ENCODE measurements around the gene STON2.

STON2 gene

GRCh38 chr14:81312289-81312876 is 87.7 kb downstream of the STON2 start:
- no peaks in the 10 kb centered on the region for H3K9me3 ChIP-seq (ENCODE audit: control insufficient read depth, insufficient read depth, low read length)
- no peak overlapping the region for H3K27ac ChIP-seq (ENCODE audit: low read depth, low read length)
- no peak overlapping the region for H3K9ac ChIP-seq (ENCODE audit: low read depth, low read length)
- H3K4me1 ChIP-seq (ENCODE audit: control insufficient read depth, insufficient read depth, low read length), result peaks cover 65% of the 10 kb centered on the region
- H3K27me3 ChIP-seq (ENCODE audit: control insufficient read depth, insufficient read depth, low read length), result no peaks in the 10 kb centered on the region
- no peaks in the 10 kb centered on the region for H3K36me3 ChIP-seq (ENCODE audit: control insufficient read depth, insufficient read depth, low read length)
- no peak overlapping the region for H3K4me3 ChIP-seq (ENCODE audit: low read depth, low read length)

- H3K4me3 ChIP-seq (ENCODE audit: low read depth, low read length), result no peak overlapping the region
- no peaks in the 10 kb centered on the region for H3K36me3 ChIP-seq (ENCODE audit: control insufficient read depth, insufficient read depth, low read length)
- no peaks in the 10 kb centered on the region for H3K27me3 ChIP-seq (ENCODE audit: control insufficient read depth, insufficient read depth, low read length)
- no peak overlapping the region for H3K9ac ChIP-seq (ENCODE audit: low read depth, low read length)
- H3K27ac ChIP-seq (ENCODE audit: low read depth, low read length), result no peak overlapping the region
- H3K4me1 ChIP-seq (ENCODE audit: control insufficient read depth, insufficient read depth, low read length), result peaks cover 65% of the 10 kb centered on the region
- no peaks in the 10 kb centered on the region for H3K9me3 ChIP-seq (ENCODE audit: control insufficient read depth, insufficient read depth, low read length)
Observed at GRCh38 chr14:81311778-81312177, 88.3 kb downstream of the STON2 start.

DNA sequence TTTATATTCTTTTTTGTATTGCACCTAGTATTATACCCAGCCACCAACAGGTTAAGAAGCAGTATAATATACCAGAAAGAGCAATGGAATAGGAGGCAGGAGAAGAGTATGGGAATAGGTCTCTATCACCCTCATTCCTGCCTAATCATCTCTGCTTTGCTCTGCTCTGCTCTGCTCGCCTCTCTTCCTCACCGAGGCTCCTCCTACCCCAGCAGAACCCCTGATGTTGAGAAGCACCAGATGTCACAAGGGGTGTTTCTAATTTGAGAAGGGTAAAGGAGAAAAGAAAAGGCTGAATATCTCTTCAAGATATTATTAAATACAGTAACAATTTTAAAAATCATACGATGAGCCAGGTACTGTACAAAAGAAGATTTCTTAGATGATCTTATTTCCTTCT is 89.0 kb downstream of the STON2 start:
- no peak overlapping the region for H3K4me3 ChIP-seq (ENCODE audit: low read depth, low read length)
- no peak overlapping the region for H3K9ac ChIP-seq (ENCODE audit: low read depth, low read length)
- no peaks in the 10 kb centered on the region for H3K27me3 ChIP-seq (ENCODE audit: control insufficient read depth, insufficient read depth, low read length)
- H3K27ac ChIP-seq (ENCODE audit: low read depth, low read length), result no peak overlapping the region
- peaks cover 62% of the 10 kb centered on the region for H3K4me1 ChIP-seq (ENCODE audit: control insufficient read depth, insufficient read depth, low read length)
- H3K9me3 ChIP-seq (ENCODE audit: control insufficient read depth, insufficient read depth, low read length), result no peaks in the 10 kb centered on the region
- no peaks in the 10 kb centered on the region for H3K36me3 ChIP-seq (ENCODE audit: control insufficient read depth, insufficient read depth, low read length)

DNA sequence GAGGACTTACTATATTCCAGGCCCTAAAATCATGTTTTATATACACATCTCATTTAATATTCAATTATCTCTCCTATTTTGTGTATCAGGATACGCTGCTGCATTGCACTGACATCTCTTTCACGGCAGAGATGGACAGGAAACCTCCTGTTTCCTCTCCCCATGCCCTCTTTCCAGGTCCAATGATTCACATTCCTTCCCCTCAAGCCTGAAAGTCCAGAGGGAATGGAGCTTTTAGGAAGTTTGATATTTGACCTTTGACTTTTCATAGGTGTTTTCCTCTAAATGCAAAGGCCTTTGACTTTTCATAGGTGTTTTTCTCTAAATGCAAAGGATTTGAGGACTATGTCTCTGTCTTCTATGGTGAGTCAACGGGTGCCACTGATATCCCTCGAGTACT is 89.5 kb downstream of the STON2 start:
- no peak overlapping the region for H3K27ac ChIP-seq (ENCODE audit: low read depth, low read length)
- no peaks in the 10 kb centered on the region for H3K9me3 ChIP-seq (ENCODE audit: control insufficient read depth, insufficient read depth, low read length)
- H3K4me3 ChIP-seq (ENCODE audit: low read depth, low read length), result no peak overlapping the region
- peaks cover 57% of the 10 kb centered on the region for H3K4me1 ChIP-seq (ENCODE audit: control insufficient read depth, insufficient read depth, low read length)
- no peak overlapping the region for H3K9ac ChIP-seq (ENCODE audit: low read depth, low read length)
- no peaks in the 10 kb centered on the region for H3K27me3 ChIP-seq (ENCODE audit: control insufficient read depth, insufficient read depth, low read length)
- no peaks in the 10 kb centered on the region for H3K36me3 ChIP-seq (ENCODE audit: control insufficient read depth, insufficient read depth, low read length)

- peaks cover 52% of the 10 kb centered on the region for H3K4me1 ChIP-seq (ENCODE audit: control insufficient read depth, insufficient read depth, low read length)
- H3K9ac ChIP-seq (ENCODE audit: low read depth, low read length), result no peak overlapping the region
- no peaks in the 10 kb centered on the region for H3K27me3 ChIP-seq (ENCODE audit: control insufficient read depth, insufficient read depth, low read length)
- H3K4me3 ChIP-seq (ENCODE audit: low read depth, low read length), result no peak overlapping the region
- no peaks in the 10 kb centered on the region for H3K9me3 ChIP-seq (ENCODE audit: control insufficient read depth, insufficient read depth, low read length)
- H3K36me3 ChIP-seq (ENCODE audit: control insufficient read depth, insufficient read depth, low read length), result no peaks in the 10 kb centered on the region
- H3K27ac ChIP-seq (ENCODE audit: low read depth, low read length), result no peak overlapping the region
Observed at GRCh38 chr14:81309511-81309910, 90.6 kb downstream of the STON2 start.

DNA sequence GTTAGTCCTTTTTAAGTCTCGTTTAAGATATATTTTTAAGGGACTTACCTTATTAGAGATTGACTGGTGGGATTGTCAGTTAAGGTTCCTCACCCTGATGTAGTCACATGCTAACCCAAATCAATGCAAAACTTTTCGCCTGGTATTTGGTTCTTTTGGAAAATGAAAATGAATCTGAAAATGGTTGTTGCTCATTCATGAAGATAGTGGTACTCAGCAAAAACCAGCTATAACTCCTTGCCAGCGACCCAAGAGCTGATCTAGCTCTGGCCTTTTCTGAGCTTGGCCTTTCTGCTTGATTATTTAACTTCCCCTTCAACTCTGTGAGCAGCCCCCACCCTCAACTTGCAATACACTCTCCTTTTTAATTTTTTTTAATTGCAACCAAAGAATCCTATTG is 94.4 kb downstream of the STON2 start:
- no peak overlapping the region for H3K9ac ChIP-seq (ENCODE audit: low read depth, low read length)
- no peak overlapping the region for H3K27ac ChIP-seq (ENCODE audit: low read depth, low read length)
- H3K27me3 ChIP-seq (ENCODE audit: control insufficient read depth, insufficient read depth, low read length), result no peaks in the 10 kb centered on the region
- H3K4me1 ChIP-seq (ENCODE audit: control insufficient read depth, insufficient read depth, low read length), result peaks cover 17% of the 10 kb centered on the region
- H3K9me3 ChIP-seq (ENCODE audit: control insufficient read depth, insufficient read depth, low read length), result no peaks in the 10 kb centered on the region
- H3K4me3 ChIP-seq (ENCODE audit: low read depth, low read length), result no peak overlapping the region
- H3K36me3 ChIP-seq (ENCODE audit: control insufficient read depth, insufficient read depth, low read length), result no peaks in the 10 kb centered on the region

GRCh38 chr14:81305065-81305464 is 95.1 kb downstream of the STON2 start:
- no peak overlapping the region for H3K9ac ChIP-seq (ENCODE audit: low read depth, low read length)
- no peak overlapping the region for H3K27ac ChIP-seq (ENCODE audit: low read depth, low read length)
- H3K36me3 ChIP-seq (ENCODE audit: control insufficient read depth, insufficient read depth, low read length), result no peaks in the 10 kb centered on the region

GRCh38 chr14:81303258-81303935 is 96.7 kb downstream of the STON2 start:
- H3K4me3 ChIP-seq (ENCODE audit: low read depth, low read length), result no peak overlapping the region
- H3K27me3 ChIP-seq (ENCODE audit: control insufficient read depth, insufficient read depth, low read length), result no peaks in the 10 kb centered on the region
- peak overlapping the region; percentile 77 for H3K27ac ChIP-seq (ENCODE audit: low read depth, low read length)
- H3K4me1 ChIP-seq (ENCODE audit: control insufficient read depth, insufficient read depth, low read length), result peaks cover 11% of the 10 kb centered on the region
- no peaks in the 10 kb centered on the region for H3K36me3 ChIP-seq (ENCODE audit: control insufficient read depth, insufficient read depth, low read length)
- no peaks in the 10 kb centered on the region for H3K9me3 ChIP-seq (ENCODE audit: control insufficient read depth, insufficient read depth, low read length)
- H3K9ac ChIP-seq (ENCODE audit: low read depth, low read length), result no peak overlapping the region

More at GRCh38 chr14:81305065-81305464, 95.1 kb downstream of the STON2 start:
- no peak overlapping the region for H3K4me3 ChIP-seq (ENCODE audit: low read depth, low read length)
- H3K4me1 ChIP-seq (ENCODE audit: control insufficient read depth, insufficient read depth, low read length), result peaks cover 15% of the 10 kb centered on the region
- no peaks in the 10 kb centered on the region for H3K9me3 ChIP-seq (ENCODE audit: control insufficient read depth, insufficient read depth, low read length)
- no peaks in the 10 kb centered on the region for H3K27me3 ChIP-seq (ENCODE audit: control insufficient read depth, insufficient read depth, low read length)

DNA sequence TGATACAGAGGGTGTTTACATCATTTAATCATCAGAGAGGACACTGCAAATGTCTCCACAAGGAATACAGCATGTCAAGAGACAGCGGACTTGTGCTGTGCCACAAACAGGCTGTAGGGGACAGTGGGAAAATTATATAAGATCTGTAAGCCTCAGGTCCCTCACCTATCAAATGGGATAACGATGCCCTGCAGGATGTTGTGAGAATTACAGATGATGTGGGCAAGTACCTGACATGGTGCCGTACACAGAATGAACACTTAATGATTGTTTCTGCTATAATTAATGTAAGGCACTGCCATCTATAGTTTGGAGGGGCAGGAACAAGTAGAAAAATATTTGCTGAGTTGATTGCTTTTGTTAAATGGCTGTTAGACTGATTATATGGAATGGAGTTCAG is 97.5 kb downstream of the STON2 start:
- Histone ChIP-seq H3K4me1 (ENCODE audit: control insufficient read depth, insufficient read depth, low read length) (peaks cover 7% of the 10 kb centered on the region), H3K27ac (ENCODE audit: low read depth, low read length) (no peak overlapping the region), H3K4me3 (ENCODE audit: low read depth, low read length) (no peak overlapping the region)

DNA sequence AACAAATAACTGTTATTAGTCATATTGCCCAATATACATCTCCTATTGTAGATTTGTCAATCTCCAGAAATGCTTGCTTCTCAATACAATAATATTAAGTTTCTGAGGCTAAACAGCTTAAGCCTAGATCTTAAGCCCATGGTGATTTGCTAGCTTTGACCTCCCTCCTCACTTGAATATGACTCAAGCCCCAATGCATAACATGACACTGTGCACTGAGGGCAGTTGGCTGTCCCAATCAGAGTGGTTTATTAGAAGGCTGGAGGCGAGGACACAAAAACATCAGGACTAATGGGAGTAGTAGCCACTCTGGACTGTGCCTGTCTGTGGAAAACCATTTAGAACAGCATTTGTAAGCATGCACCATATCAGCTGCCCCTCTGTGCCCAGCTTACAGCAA is 98.3 kb downstream of the STON2 start:
- H3K9ac ChIP-seq (ENCODE audit: low read depth, low read length), result no peak overlapping the region
- no peak overlapping the region for H3K27ac ChIP-seq (ENCODE audit: low read depth, low read length)
- no peaks in the 10 kb centered on the region for H3K36me3 ChIP-seq (ENCODE audit: control insufficient read depth, insufficient read depth, low read length)
- H3K4me3 ChIP-seq (ENCODE audit: low read depth, low read length), result no peak overlapping the region
- no peaks in the 10 kb centered on the region for H3K9me3 ChIP-seq (ENCODE audit: control insufficient read depth, insufficient read depth, low read length)
- no peaks in the 10 kb centered on the region for H3K27me3 ChIP-seq (ENCODE audit: control insufficient read depth, insufficient read depth, low read length)
- peaks cover 4% of the 10 kb centered on the region; the same call in 1 of the 2 replicates for H3K4me1 ChIP-seq (ENCODE audit: control insufficient read depth, insufficient read depth, low read length)

More for the DNA sequence above, 97.5 kb downstream of the STON2 start:
- H3K36me3 ChIP-seq (ENCODE audit: control insufficient read depth, insufficient read depth, low read length), result no peaks in the 10 kb centered on the region
- H3K9ac ChIP-seq (ENCODE audit: low read depth, low read length), result no peak overlapping the region
- no peaks in the 10 kb centered on the region for H3K27me3 ChIP-seq (ENCODE audit: control insufficient read depth, insufficient read depth, low read length)
- no peaks in the 10 kb centered on the region for H3K9me3 ChIP-seq (ENCODE audit: control insufficient read depth, insufficient read depth, low read length)

DNA sequence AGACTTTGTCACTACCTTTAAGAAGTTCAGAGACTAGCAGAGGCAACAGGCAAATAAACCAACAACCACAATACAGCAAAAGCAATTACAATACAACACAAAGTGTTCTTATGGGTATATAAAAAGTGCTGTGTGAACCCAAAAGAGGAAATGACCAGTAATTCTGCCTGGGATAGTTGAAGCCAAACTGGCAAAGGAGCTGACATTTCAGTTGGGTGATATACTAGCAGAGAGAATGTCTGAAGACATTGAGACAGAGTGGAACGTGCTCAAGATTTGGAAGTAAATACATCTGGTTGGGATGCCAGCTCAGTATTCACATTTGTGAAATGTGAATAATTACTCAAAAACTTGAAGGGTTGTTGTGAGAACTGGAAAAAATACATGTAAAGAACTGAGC is 98.8 kb downstream of the STON2 start:
- H3K4me3 ChIP-seq (ENCODE audit: low read depth, low read length), result no peak overlapping the region
- peaks cover 4% of the 10 kb centered on the region; the same call in 1 of the 2 replicates for H3K4me1 ChIP-seq (ENCODE audit: control insufficient read depth, insufficient read depth, low read length)
- H3K36me3 ChIP-seq (ENCODE audit: control insufficient read depth, insufficient read depth, low read length), result no peaks in the 10 kb centered on the region
- no peak overlapping the region for H3K27ac ChIP-seq (ENCODE audit: low read depth, low read length)
- H3K9ac ChIP-seq (ENCODE audit: low read depth, low read length), result no peak overlapping the region
- no peaks in the 10 kb centered on the region for H3K9me3 ChIP-seq (ENCODE audit: control insufficient read depth, insufficient read depth, low read length)
- H3K27me3 ChIP-seq (ENCODE audit: control insufficient read depth, insufficient read depth, low read length), result no peaks in the 10 kb centered on the region
